ENCODE results near the gene ARHGAP15.

DNA sequence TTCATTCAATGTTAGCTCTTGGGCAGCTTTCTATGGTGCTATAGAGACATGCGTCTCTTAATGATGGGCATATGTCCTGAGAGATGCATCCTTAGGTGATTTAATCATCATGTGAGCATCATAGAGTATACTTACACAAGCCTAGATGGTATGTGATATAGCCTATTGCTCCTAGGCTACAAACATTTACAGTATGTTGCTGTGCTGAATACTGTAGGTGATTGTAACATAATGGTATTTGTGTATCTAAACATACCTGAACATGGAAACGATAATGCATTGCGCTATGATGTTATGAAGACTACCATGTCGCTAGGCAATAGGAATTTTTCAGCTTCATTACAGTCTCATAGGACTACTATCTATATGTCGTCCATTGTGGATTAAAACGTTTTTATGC, 89.4 kb downstream of the ARHGAP15 start:
- TF ChIP-seq TCF7L2 (IDR thresholded peaks at IDR 0.05; ENCODE audit: low read depth, low read length) = no peak
- TF ChIP-seq, protein P1, sequence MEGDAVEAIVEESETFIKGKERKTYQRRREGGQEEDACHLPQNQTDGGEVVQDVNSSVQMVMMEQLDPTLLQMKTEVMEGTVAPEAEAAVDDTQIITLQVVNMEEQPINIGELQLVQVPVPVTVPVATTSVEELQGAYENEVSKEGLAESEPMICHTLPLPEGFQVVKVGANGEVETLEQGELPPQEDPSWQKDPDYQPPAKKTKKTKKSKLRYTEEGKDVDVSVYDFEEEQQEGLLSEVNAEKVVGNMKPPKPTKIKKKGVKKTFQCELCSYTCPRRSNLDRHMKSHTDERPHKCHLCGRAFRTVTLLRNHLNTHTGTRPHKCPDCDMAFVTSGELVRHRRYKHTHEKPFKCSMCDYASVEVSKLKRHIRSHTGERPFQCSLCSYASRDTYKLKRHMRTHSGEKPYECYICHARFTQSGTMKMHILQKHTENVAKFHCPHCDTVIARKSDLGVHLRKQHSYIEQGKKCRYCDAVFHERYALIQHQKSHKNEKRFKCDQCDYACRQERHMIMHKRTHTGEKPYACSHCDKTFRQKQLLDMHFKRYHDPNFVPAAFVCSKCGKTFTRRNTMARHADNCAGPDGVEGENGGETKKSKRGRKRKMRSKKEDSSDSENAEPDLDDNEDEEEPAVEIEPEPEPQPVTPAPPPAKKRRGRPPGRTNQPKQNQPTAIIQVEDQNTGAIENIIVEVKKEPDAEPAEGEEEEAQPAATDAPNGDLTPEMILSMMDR (IDR thresholded peaks at IDR 0.05) = no peak
- TF ChIP-seq POLR2AphosphoS5 (IDR thresholded peaks at IDR 0.05; ENCODE audit: low read depth, low read length) = no peak
- TF ChIP-seq SIN3A (IDR thresholded peaks at IDR 0.05; ENCODE audit: borderline replicate concordance, insufficient read depth, low read depth, low read length) = no peak
- TF ChIP-seq, protein P2, sequence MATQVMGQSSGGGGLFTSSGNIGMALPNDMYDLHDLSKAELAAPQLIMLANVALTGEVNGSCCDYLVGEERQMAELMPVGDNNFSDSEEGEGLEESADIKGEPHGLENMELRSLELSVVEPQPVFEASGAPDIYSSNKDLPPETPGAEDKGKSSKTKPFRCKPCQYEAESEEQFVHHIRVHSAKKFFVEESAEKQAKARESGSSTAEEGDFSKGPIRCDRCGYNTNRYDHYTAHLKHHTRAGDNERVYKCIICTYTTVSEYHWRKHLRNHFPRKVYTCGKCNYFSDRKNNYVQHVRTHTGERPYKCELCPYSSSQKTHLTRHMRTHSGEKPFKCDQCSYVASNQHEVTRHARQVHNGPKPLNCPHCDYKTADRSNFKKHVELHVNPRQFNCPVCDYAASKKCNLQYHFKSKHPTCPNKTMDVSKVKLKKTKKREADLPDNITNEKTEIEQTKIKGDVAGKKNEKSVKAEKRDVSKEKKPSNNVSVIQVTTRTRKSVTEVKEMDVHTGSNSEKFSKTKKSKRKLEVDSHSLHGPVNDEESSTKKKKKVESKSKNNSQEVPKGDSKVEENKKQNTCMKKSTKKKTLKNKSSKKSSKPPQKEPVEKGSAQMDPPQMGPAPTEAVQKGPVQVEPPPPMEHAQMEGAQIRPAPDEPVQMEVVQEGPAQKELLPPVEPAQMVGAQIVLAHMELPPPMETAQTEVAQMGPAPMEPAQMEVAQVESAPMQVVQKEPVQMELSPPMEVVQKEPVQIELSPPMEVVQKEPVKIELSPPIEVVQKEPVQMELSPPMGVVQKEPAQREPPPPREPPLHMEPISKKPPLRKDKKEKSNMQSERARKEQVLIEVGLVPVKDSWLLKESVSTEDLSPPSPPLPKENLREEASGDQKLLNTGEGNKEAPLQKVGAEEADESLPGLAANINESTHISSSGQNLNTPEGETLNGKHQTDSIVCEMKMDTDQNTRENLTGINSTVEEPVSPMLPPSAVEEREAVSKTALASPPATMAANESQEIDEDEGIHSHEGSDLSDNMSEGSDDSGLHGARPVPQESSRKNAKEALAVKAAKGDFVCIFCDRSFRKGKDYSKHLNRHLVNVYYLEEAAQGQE (IDR thresholded peaks at IDR 0.05; ENCODE audit: insufficient read depth in 1 of 2, low read depth in 2 of 2, low read length in 1 of 2) = no peak
